Colonic mucosa (tissue), 4 donors: Measurements from ENCODE around the gene TNK1. TPM values are rescaled to one million over a fixed set of nuclear protein-coding genes. Genes with fewer than 3 reads are reported as not detected.

ENCODE experiments used
- DNase-seq: peaks from one replicate; pipeline ENCODE4 v3.0.0-alpha.2; 2020
- H3K27ac ChIP-seq: fragments of 200-600 bp; one replicate; pipeline ENCODE4 v1.8.0; 2021
- H3K27me3 ChIP-seq: fragments of 200-600 bp; one replicate; pipeline ENCODE4 v1.8.0; 2021
- H3K36me3 ChIP-seq: fragments of 200-600 bp; one replicate; pipeline ENCODE4 v1.8.0; 2021
- H3K4me1 ChIP-seq: fragments of 200-600 bp; one replicate; pipeline ENCODE4 v1.8.0; 2021; ENCODE audit warnings: mild to moderate bottlenecking
- H3K4me3 ChIP-seq: fragments of 200-600 bp; one replicate; pipeline ENCODE4 v1.8.0; 2021
- H3K9ac ChIP-seq, 2 donors: one replicate each; pipeline ENCODE4 v1.7.0; 2013; ENCODE audit warnings: control low read depth in 2 of 2, low read depth in 2 of 2, low read length in 2 of 2
- H3K9me3 ChIP-seq: fragments of 200-600 bp; one replicate; pipeline ENCODE4 v1.8.0; 2021
- intact Hi-C: fragments of 100-400 bp; cut with DNase I; formaldehyde crosslinking; loops from one replicate; pipeline ENCODE4 v1.14.1; 2022
- total RNA-seq, 2 donors: library from RNA; stranded (reverse); fragmentation: NEBNext Ultra II Directional in 1 of 2; extraction: Animal tissue kit (Norgen Biotek cat#: 25700) in 1 of 2; gene quantifications; one replicate each; pipeline ENCODE4 v1.2.1, GENCODE V29; 2021
- TF ChIP-seq, protein P1 (sequence below): fragments of 200-600 bp; IDR thresholded peaks from one replicate; pipeline ENCODE4 v1.8.0; 2022; ENCODE audit warnings: antibody characterized with exemption, mild to moderate bottlenecking
- donor health status: healthy.
- donor health status: DM: no; HTN: no; CAD: no.
- donor health status: DM: no; HTN: no; CAD: no.

The TNK1 gene
- total RNA-seq, 2 donors from 2014 or later = 18.0 to 22.6 TPM

- H3K27me3 ChIP-seq = no peaks in the 10 kb centered on the region
- no peak for DNase-seq
- H3K9ac ChIP-seq = no peak overlapping the region
- no peaks in the 10 kb centered on the region for H3K9me3 ChIP-seq
- intact Hi-C loops = no loop called here
- no peak overlapping the region for H3K27ac ChIP-seq
- TF ChIP-seq, protein P1, sequence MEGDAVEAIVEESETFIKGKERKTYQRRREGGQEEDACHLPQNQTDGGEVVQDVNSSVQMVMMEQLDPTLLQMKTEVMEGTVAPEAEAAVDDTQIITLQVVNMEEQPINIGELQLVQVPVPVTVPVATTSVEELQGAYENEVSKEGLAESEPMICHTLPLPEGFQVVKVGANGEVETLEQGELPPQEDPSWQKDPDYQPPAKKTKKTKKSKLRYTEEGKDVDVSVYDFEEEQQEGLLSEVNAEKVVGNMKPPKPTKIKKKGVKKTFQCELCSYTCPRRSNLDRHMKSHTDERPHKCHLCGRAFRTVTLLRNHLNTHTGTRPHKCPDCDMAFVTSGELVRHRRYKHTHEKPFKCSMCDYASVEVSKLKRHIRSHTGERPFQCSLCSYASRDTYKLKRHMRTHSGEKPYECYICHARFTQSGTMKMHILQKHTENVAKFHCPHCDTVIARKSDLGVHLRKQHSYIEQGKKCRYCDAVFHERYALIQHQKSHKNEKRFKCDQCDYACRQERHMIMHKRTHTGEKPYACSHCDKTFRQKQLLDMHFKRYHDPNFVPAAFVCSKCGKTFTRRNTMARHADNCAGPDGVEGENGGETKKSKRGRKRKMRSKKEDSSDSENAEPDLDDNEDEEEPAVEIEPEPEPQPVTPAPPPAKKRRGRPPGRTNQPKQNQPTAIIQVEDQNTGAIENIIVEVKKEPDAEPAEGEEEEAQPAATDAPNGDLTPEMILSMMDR = no peak
- no peaks in the 10 kb centered on the region for H3K4me1 ChIP-seq
- H3K4me3 ChIP-seq = no peak overlapping the region
- no peaks in the 10 kb centered on the region for H3K36me3 ChIP-seq
These were observed 11.1 kb upstream of the TNK1 start for GRCh38 chr17:7369825-7370224.

DNA sequence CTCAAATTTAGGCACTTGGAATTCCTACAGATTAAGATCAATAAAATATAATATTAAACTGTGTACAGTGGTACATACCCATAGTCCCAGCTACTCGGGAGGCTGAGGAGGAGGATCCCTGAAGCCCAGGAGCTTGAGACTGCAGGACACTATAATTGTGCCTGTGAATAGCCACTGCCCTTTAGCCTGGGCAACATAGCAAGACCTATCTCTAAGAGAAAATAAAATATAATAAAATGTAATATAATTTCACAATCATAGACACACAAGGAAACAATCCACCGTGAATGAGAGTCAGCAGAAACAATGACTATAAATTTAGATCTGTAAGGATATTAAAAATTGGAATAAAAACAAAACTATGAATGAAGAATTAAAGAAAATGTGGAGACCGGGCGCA, 10.0 kb upstream of the TNK1 start:
- Histone ChIP-seq H3K36me3 (no peaks in the 10 kb centered on the region), H3K27ac (no peak overlapping the region), H3K9ac (no peak overlapping the region), H3K4me1 (no peaks in the 10 kb centered on the region), H3K4me3 (no peak overlapping the region), H3K9me3 (no peaks in the 10 kb centered on the region), H3K27me3 (no peaks in the 10 kb centered on the region)
- intact Hi-C loops = no loop called here
- TF ChIP-seq, protein P1 = no peak
- DNase-seq = no peak

GRCh38 chr17:7374353-7374752, 6.5 kb upstream of the TNK1 start:
- H3K27ac ChIP-seq = no peak overlapping the region
- no peak overlapping the region for H3K4me3 ChIP-seq
- intact Hi-C loops = no loop called here
- no peak overlapping the region for H3K9ac ChIP-seq
- TF ChIP-seq, protein P1 = no peak
- H3K9me3 ChIP-seq = no peaks in the 10 kb centered on the region
- no peaks in the 10 kb centered on the region for H3K27me3 ChIP-seq
- H3K36me3 ChIP-seq = no peaks in the 10 kb centered on the region
- no peaks in the 10 kb centered on the region for H3K4me1 ChIP-seq
- DNase-seq = no peak

GRCh38 chr17:7379134-7379533, 1.8 kb upstream of the TNK1 start:
- intact Hi-C loops = no loop called here

DNA sequence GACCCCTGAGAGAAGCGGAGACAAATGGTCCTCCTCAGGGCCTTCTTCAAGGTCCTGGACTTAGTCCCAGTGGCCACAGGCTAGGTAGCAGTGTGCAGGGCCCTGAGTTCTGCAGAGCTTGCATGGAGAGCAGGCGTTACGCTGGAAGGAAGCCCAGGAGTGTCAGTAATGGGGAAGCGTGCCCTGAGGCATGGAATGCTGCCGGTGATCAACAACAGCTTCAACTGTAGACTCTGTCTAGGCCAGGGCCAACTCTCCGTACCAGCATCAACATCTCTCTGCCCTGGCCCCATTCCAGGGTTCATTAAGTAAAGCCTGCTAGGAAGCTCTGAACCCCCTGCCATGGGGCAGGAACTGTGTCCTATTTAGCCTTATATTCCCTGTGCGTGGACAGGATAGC, 568 bp upstream of the TNK1 start:
- no peaks in the 10 kb centered on the region for H3K9me3 ChIP-seq
- peak overlapping the region in 1 of 2 donors; percentile 93 for H3K9ac ChIP-seq
- TF ChIP-seq, protein P1 = no peak
- intact Hi-C loops = no loop called here
- H3K27me3 ChIP-seq = no peaks in the 10 kb centered on the region
- peak overlapping the region; percentile 61 for H3K4me3 ChIP-seq
- H3K36me3 ChIP-seq = no peaks in the 10 kb centered on the region
- peak; percentile 52 for DNase-seq
- H3K27ac ChIP-seq = no peak overlapping the region
- H3K4me1 ChIP-seq = no peaks in the 10 kb centered on the region

More at GRCh38 chr17:7379134-7379533, 1.8 kb upstream of the TNK1 start:
- Histone ChIP-seq H3K36me3 (no peaks in the 10 kb centered on the region), H3K9ac (no peak overlapping the region), H3K4me3 (no peak overlapping the region), H3K27ac (no peak overlapping the region), H3K9me3 (no peaks in the 10 kb centered on the region), H3K4me1 (no peaks in the 10 kb centered on the region), H3K27me3 (no peaks in the 10 kb centered on the region)
- DNase-seq = no peak
- TF ChIP-seq, protein P1 = no peak

DNA sequence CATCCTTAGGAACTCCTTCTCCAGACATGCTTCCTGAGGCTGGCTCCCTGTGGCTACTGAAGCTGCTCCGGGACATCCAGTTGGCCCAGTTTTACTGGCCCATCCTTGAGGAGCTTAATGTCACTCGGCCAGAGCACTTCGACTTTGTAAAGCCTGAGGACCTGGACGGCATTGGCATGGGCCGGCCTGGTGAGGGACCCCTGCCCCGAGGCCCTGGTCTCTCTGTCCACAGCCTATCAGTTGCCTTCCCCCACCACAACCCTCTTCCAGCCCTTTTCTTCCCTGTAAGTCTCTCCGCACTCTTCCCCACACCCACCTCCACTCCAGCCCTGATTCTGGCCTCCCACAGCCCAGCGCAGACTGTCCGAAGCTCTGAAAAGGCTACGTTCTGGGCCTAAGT, 2.0 kb downstream of the TNK1 start:
- H3K9ac ChIP-seq = no peak overlapping the region
- TF ChIP-seq, protein P1 = no peak
- intact Hi-C loops = no loop called here
- no peak for DNase-seq
- no peaks in the 10 kb centered on the region for H3K9me3 ChIP-seq
- no peaks in the 10 kb centered on the region for H3K36me3 ChIP-seq
- H3K27me3 ChIP-seq = no peaks in the 10 kb centered on the region
- no peak overlapping the region for H3K27ac ChIP-seq
- no peak overlapping the region for H3K4me3 ChIP-seq
- H3K4me1 ChIP-seq = no peaks in the 10 kb centered on the region
